K562 (cell line): ENCODE data around the gene ZNF22. TPM values are rescaled to one million over a fixed set of nuclear protein-coding genes. Genes with fewer than 3 reads are reported as not detected.

ENCODE experiments used
- ATAC-seq: fragments of 200-7000 bp; cut with Tn5 transposase; 3 replicates; pipeline ENCODE4 v1.9.1; 2020; ENCODE audit warnings: moderate library complexity
- BruUV-seq: library from RNA; stranded (reverse); fragments of 400-500 nt; replicated peaks from 2 replicates; lab custom pipeline; 2021; lab: Mats Ljungman, UMichigan
- CTCF ChIA-PET: fragments of 300-600 bp; formaldehyde crosslinking; extraction: SDS; loops from one replicate; lab custom pipeline; 2021; ENCODE audit warnings: low intra/inter-chr PET ratio; lab: Yijun Ruan, JAX
- POLR2A ChIA-PET: fragments of 300-600, 350-650 bp; sonication (Branson Sonifier 250); formaldehyde crosslinking; extraction: SDS; loops from one replicate; lab custom pipeline; 2021; ENCODE audit warnings: antibody characterized with exemption, inconsistent platforms; lab: Yijun Ruan, JAX
- DNase-seq, 4 experiments: peaks; one replicate each; pipeline versions ENCODE4 v3.0.0 to v3.0.0-alpha.2; 2011 to 2018; ENCODE audit warnings: low spot score in 3 of 4, mixed read lengths in 3 of 4; ENCODE audit errors: extremely low read depth in 1 of 4
- FAIRE-seq: peaks from 2 replicates; lab custom pipeline; 2011; peaks lifted over from hg19 to GRCh38; lab: Jason Lieb, UNC
- H2AFZ ChIP-seq: 2 replicates; pipeline ENCODE4 v1.6.0; 2011; ENCODE audit warnings: low read depth, low read length, control low read depth, inconsistent platforms
- H3K27ac ChIP-seq: fragments of 200-600 bp; 3 replicates; pipeline ENCODE4 v1.8.0; 2011; ENCODE audit warnings: low read depth, mild to moderate bottlenecking, control low read depth, inconsistent platforms, low read length, moderate library complexity, mixed read lengths; ENCODE audit errors: extremely low read depth
- H3K27me3 ChIP-seq, 2 experiments: fragments of 300-600 bp in 1 of 2; 2 replicates in 1 of 2; 3 replicates in 1 of 2; pipeline versions ENCODE4 v1.6.0 to v1.8.0; 2011; ENCODE audit warnings: inconsistent platforms in 2 of 2, low read length in 2 of 2, mild to moderate bottlenecking in 1 of 2, mixed read lengths in 1 of 2, moderate library complexity in 1 of 2; ENCODE audit not compliant: control insufficient read depth in 2 of 2, insufficient read depth in 2 of 2
- H3K36me3 ChIP-seq: fragments of 300-600 bp; 3 replicates; pipeline ENCODE4 v1.8.0; 2011; ENCODE audit warnings: mild to moderate bottlenecking, low read length, inconsistent platforms; ENCODE audit not compliant: control insufficient read depth, insufficient read depth
- H3K4me1 ChIP-seq, 2 experiments: fragments of 200-600 bp in 1 of 2; replicated peaks in 1 of 2; 2 replicates in 1 of 2; 3 replicates in 1 of 2; pipeline versions ENCODE4 v1.5.1 to v1.8.0; 2011; ENCODE audit warnings: inconsistent platforms in 2 of 2, low read length in 2 of 2, mild to moderate bottlenecking in 1 of 2, mixed read lengths in 1 of 2, moderate library complexity in 1 of 2; ENCODE audit not compliant: control insufficient read depth in 2 of 2, insufficient read depth in 2 of 2
- H3K4me2 ChIP-seq: 2 replicates; pipeline ENCODE4 v1.6.1; 2011; ENCODE audit warnings: low read length, control low read depth, inconsistent platforms, mixed read lengths; ENCODE audit not compliant: insufficient read depth
- H3K4me3 ChIP-seq: fragments of 200-600 bp; sonication (generic), shearing (Covaris generic); 2 replicates; pipeline ENCODE4 v1.5.1; 2016; ENCODE audit warnings: control low read depth, inconsistent platforms
- H3K79me2 ChIP-seq: fragments of 200-600 bp; 3 replicates; pipeline ENCODE4 v1.8.0; 2011; ENCODE audit warnings: low read length, inconsistent platforms; ENCODE audit not compliant: control insufficient read depth, insufficient read depth
- H3K9ac ChIP-seq, 2 experiments: 2 replicates each; pipeline versions ENCODE4 v1.6.0 to v1.6.1; 2011; ENCODE audit warnings: low read depth in 2 of 2, low read length in 2 of 2, control low read depth in 1 of 2, inconsistent platforms in 1 of 2, mild to moderate bottlenecking in 1 of 2, mixed read lengths in 1 of 2; ENCODE audit not compliant: insufficient read depth in 1 of 2
- H3K9me1 ChIP-seq: one replicate; pipeline ENCODE4 v1.6.0; 2011; ENCODE audit warnings: inconsistent platforms, mild to moderate bottlenecking, low read length, moderate library complexity; ENCODE audit not compliant: control insufficient read depth, insufficient read depth
- H3K9me3 ChIP-seq: replicated peaks from 2 replicates; pipeline ENCODE4 v1.5.1; 2011; ENCODE audit warnings: low read depth, low read length, inconsistent platforms; ENCODE audit not compliant: control insufficient read depth, insufficient read depth
- H4K20me1 ChIP-seq: replicated peaks from 2 replicates; pipeline ENCODE4 v1.6.1; 2011; ENCODE audit warnings: low read length, inconsistent platforms, mixed read lengths; ENCODE audit not compliant: control insufficient read depth, insufficient read depth
- CHD2 ChIP-seq: IDR thresholded peaks from 2 replicates; pipeline ENCODE4 v1.6.1; 2011; ENCODE audit warnings: low read depth, low read length
- HDGF ChIP-seq: fragments of 450-650 bp; IDR thresholded peaks from 2 replicates; pipeline ENCODE4 v1.6.1; 2016
- IFI16 ChIP-seq: fragments of 250-450 bp; sonication (Bioruptor Pico); IDR thresholded peaks from 2 replicates; pipeline ENCODE4 v2.1.2; 2022; ENCODE audit warnings: mild to moderate bottlenecking, inconsistent platforms
- KLF16 ChIP-seq: IDR thresholded peaks from 2 replicates; pipeline ENCODE4 v1.6.1; 2016; ENCODE audit warnings: antibody characterized with exemption
- MED1 ChIP-seq: sonication (generic); formaldehyde crosslinking; IDR thresholded peaks from 2 replicates; pipeline ENCODE4 v1.8.1; 2023; ENCODE audit warnings: missing genetic modification reagents, borderline replicate concordance
- MXD1 ChIP-seq: fragments of 250-450 bp; sonication (Bioruptor Pico); IDR thresholded peaks from 2 replicates; pipeline ENCODE4 v1.8.0; 2021; ENCODE audit warnings: borderline replicate concordance, mild to moderate bottlenecking, moderate library complexity; ENCODE audit not compliant: poor library complexity, severe bottlenecking
- NFRKB ChIP-seq: fragments of 450-650 bp; IDR thresholded peaks from 2 replicates; pipeline ENCODE4 v1.6.1; 2016; ENCODE audit warnings: low read depth
- NR4A1 ChIP-seq, 2 experiments: fragments of 250-450 bp in 1 of 2; fragments of 450-650 bp in 1 of 2; sonication (Bioruptor Pico) in 1 of 2; IDR thresholded peaks; 2 replicates each; pipeline versions ENCODE4 v1.4.0 to v1.6.1; 2016 to 2020; ENCODE audit warnings: mild to moderate bottlenecking in 2 of 2, missing compliant biosample characterization in 1 of 2, missing genetic modification characterization in 1 of 2, moderate library complexity in 1 of 2
- PYGO2 ChIP-seq: fragments of 450-650 bp; IDR thresholded peaks from 2 replicates; pipeline ENCODE4 v1.6.1; 2016; ENCODE audit warnings: mild to moderate bottlenecking, missing genetic modification characterization, moderate library complexity, missing compliant biosample characterization
- RFX7 ChIP-seq: fragments of 250-450 bp; sonication (Bioruptor Pico); IDR thresholded peaks from 2 replicates; pipeline ENCODE4 v1.5.1; 2021; ENCODE audit warnings: mild to moderate bottlenecking
- TCF7 ChIP-seq: sonication (generic); IDR thresholded peaks from 2 replicates; pipeline ENCODE4 v1.6.1; 2016; ENCODE audit warnings: antibody characterized with exemption, borderline replicate concordance
- ZBTB17 ChIP-seq: fragments of 450-650 bp; formaldehyde crosslinking; IDR thresholded peaks from 2 replicates; pipeline ENCODE4 v1.4.0; 2020; ENCODE audit warnings: mild to moderate bottlenecking
- ZBTB5 ChIP-seq: fragments of 450-650 bp; IDR thresholded peaks from 2 replicates; pipeline ENCODE4 v1.6.1; 2017; ENCODE audit warnings: antibody characterized with exemption
- ZFP91 ChIP-seq: sonication (generic); formaldehyde crosslinking; IDR thresholded peaks from 2 replicates; pipeline ENCODE4 v1.8.0; 2022; ENCODE audit warnings: mild to moderate bottlenecking, missing genetic modification reagents
- ZNF175 ChIP-seq: fragments of 200-800 bp; sonication (Bioruptor generic); IDR thresholded peaks from 2 replicates; pipeline ENCODE4 v1.6.1; 2016; ENCODE audit warnings: low read depth, mild to moderate bottlenecking, missing genetic modification characterization, missing compliant biosample characterization
- ZNF197 ChIP-seq: fragments of 200-800 bp; sonication (Bioruptor generic); IDR thresholded peaks from 2 replicates; pipeline ENCODE4 v1.6.1; 2016; ENCODE audit warnings: low read depth, missing genetic modification characterization, missing compliant biosample characterization
- ZNF232 ChIP-seq: sonication (generic); formaldehyde crosslinking; IDR thresholded peaks from 2 replicates; pipeline ENCODE4 v1.8.0; 2022; ENCODE audit warnings: mild to moderate bottlenecking, missing genetic modification reagents
- ZNF41 ChIP-seq: fragments of 250-450 bp; sonication (Bioruptor Pico); conservative IDR thresholded peaks from 2 replicates; pipeline ENCODE4 v1.4.0; 2020; ENCODE audit warnings: mild to moderate bottlenecking
- WGBS: fragments of 100-300 bp; shearing (Covaris generic); methylation state at CpG from one replicate; pipeline ENCODE4 v1.1.6; 2016; ENCODE audit warnings: low coverage, mixed read lengths; ENCODE audit not compliant: insufficient coverage; ENCODE audit errors: missing lambda C conversion rate; 5-methylcytosine and 5-hydroxymethylcytosine counted together
- in situ Hi-C: fragments of 300-500 bp; cut with MboI; formaldehyde crosslinking; loops from 4 replicates; pipeline ENCODE4 v1.15.0; 2018; ENCODE audit warnings: inconsistent platforms, mixed read lengths
- intact Hi-C: fragments of 100-400 bp; cut with micrococcal nuclease; formaldehyde crosslinking; loops from 2 replicates; pipeline ENCODE4 v1.14.2; 2022
- polyA plus RNA-seq, 8 experiments: library from polyadenylated mRNA; depleted of rRNA in 4 of 8; stranded (reverse) in 5 of 8; unstranded in 3 of 8; fragments of >200 nt; fragmentation: Nextera tagmentation in 2 of 8; fragmentation: Illumina TruSeq in 1 of 8; extraction: Ambion mirVana in 2 of 8; extraction: Trizol in 1 of 8; gene quantifications; 2 replicates each; pipeline versions ENCODE4 v1.2.1 to v1.2.3, GENCODE V29; 2011 to 2014; ENCODE audit warnings: inconsistent platforms in 1 of 8, missing spikeins in 1 of 8
- total RNA-seq, 7 experiments: library from RNA; depleted of rRNA in 6 of 7; stranded (reverse); fragments of >200 nt in 6 of 7; fragmentation: Illumina TruSeq in 2 of 7; extraction: Trizol in 2 of 7; gene quantifications; 2 replicates each; pipeline versions ENCODE4 v1.2.1 to v1.2.3, GENCODE V29; 2011 to 2021; ENCODE audit warnings: low replicate concordance in 1 of 7

Gene ZNF22
- total and polyA plus RNA-seq, 9 of the 15 experiments (the other 6 are each of a cell fraction or from before 2014, with no cell fraction given), result 36.2 to 98.7 (median 51.2) TPM

- no peak for TF ChIP-seq ZBTB5
- TF ChIP-seq ZNF41 (CRISPR knock-in tag), result no peak
- no peak for TF ChIP-seq CHD2
- no peak for TF ChIP-seq NFRKB
- no peak for TF ChIP-seq RFX7 (CRISPR knock-in tag)
- TF ChIP-seq TCF7, result no peak
- TF ChIP-seq MED1 (CRISPR knock-in tag), result no peak
- no peak for TF ChIP-seq ZNF175 (CRISPR knock-in tag)
- no peak for TF ChIP-seq ZNF197
- TF ChIP-seq KLF16, result no peak
Measured at GRCh38 chr10:45004661-45005060, 3.9 kb downstream of the ZNF22 start (continued).

GRCh38 chr10:45005284-45005683, 4.6 kb downstream of the ZNF22 start:
- no peaks in the 10 kb centered on the region for H3K27me3 ChIP-seq
- BruUV-seq, result no TSS peak
- H3K4me1 ChIP-seq, result peaks cover 9 to 12% of the 10 kb centered on the region in 2 experiments; a peak in 3 of 5 replicates
- no peak overlapping the region for H3K27ac ChIP-seq
- CTCF ChIA-PET, result no interaction called here
- intact Hi-C loops, result loop anchor here (5.0 kb wide), 2 partner anchors 462 to 1017 kb away; no protein-coding TSS in a partner anchor
- ATAC-seq (no peak), FAIRE-seq (no peak), DNase-seq (no peak)
- H3K9me3 ChIP-seq, result peaks cover 9% of the 10 kb centered on the region
- H3K4me3 ChIP-seq, result no peak overlapping the region
- H3K4me2 ChIP-seq, result no peak overlapping the region
- H4K20me1 ChIP-seq, result no peaks in the 10 kb centered on the region
- in situ Hi-C loops, result loop anchor here (10.0 kb wide), 1 partner anchor 460 kb away; no protein-coding TSS in a partner anchor
- H3K79me2 ChIP-seq, result peaks cover 29% of the 10 kb centered on the region
- 93% methylated on average over 1 of the region's 1 CpG for WGBS
- H3K9ac ChIP-seq, result no peak overlapping the region
- POLR2A ChIA-PET, result no interaction called here
- H3K36me3 ChIP-seq, result peaks cover 28% of the 10 kb centered on the region
- no peak overlapping the region for H2AFZ ChIP-seq
- H3K9me1 ChIP-seq, result no peaks in the 10 kb centered on the region
- TF ChIP-seq ZFP91 (CRISPR knock-in tag) (no peak), HDGF (no peak), ZBTB17 (CRISPR knock-in tag) (no peak), ZNF232 (CRISPR knock-in tag) (no peak), MXD1 (no peak), NR4A1 (CRISPR knock-in tag; IDR thresholded peaks at IDR 0.05) (no peak), NR4A1 (tag; IDR thresholded peaks at IDR 0.05) (no peak), PYGO2 (tag) (no peak), IFI16 (no peak)
